ENCODE results near the gene TEX47. TPM values are rescaled to one million over a fixed set of nuclear protein-coding genes. Genes with fewer than 3 reads are reported as not detected.

Gene TEX47
- not detected in 3 replicates for total RNA-seq

DNA sequence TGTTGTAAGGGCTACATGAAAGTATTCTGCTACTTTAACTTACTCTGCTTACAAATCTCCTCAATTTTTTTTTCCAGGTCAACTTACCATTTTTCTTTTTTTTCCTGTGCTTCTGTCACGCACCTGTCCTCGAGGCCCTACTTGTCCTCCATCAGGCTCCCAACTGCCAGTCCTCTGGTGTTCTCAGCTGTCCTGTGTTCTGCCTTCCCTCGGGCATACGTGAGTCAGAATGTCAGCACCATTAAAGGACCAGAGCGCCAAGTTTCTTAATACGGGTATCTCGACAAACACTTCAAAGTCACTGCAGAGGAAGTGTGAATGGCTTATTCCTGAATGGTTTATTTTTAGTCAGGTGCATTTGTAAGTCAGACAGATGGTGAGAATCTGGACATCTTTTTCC, at the start of gene TEX47:
Gene TEX47, minus strand, starts transcription at position 185 of the 400 bp plus-strand sequence. CDS start 795 bp downstream, outside the sequence.
- Mint-ChIP-seq H3K4me1 (no peaks in the 10 kb centered on the region), H3K27me3 (ENCODE audit: low read depth) (peaks cover 15% of the 10 kb centered on the region), H3K27ac (no peak within 1 kb of the TSS), H3K4me3 (no peak within 1 kb of the TSS), H3K9me3 (no peaks in the 10 kb centered on the region), H3K36me3 (no peaks in the 10 kb centered on the region)
- no peak for DNase-seq (ENCODE audit: low spot score in 2 of 2, unreplicated experiment in 2 of 2)
- TF ChIP-seq, protein P1, sequence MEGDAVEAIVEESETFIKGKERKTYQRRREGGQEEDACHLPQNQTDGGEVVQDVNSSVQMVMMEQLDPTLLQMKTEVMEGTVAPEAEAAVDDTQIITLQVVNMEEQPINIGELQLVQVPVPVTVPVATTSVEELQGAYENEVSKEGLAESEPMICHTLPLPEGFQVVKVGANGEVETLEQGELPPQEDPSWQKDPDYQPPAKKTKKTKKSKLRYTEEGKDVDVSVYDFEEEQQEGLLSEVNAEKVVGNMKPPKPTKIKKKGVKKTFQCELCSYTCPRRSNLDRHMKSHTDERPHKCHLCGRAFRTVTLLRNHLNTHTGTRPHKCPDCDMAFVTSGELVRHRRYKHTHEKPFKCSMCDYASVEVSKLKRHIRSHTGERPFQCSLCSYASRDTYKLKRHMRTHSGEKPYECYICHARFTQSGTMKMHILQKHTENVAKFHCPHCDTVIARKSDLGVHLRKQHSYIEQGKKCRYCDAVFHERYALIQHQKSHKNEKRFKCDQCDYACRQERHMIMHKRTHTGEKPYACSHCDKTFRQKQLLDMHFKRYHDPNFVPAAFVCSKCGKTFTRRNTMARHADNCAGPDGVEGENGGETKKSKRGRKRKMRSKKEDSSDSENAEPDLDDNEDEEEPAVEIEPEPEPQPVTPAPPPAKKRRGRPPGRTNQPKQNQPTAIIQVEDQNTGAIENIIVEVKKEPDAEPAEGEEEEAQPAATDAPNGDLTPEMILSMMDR (IDR thresholded peaks at IDR 0.05; ENCODE audit: unreplicated experiment): no peak

GRCh38 chr7:88845091-88845490, 49.6 kb upstream of the TEX47 start:
- H3K9me3 Mint-ChIP-seq: peaks cover under 1% of the 10 kb centered on the region

GRCh38 chr7:88842201-88842600, 46.7 kb upstream of the TEX47 start:
- H3K36me3 Mint-ChIP-seq: no peaks in the 10 kb centered on the region
- DNase-seq (ENCODE audit: low spot score in 2 of 2, unreplicated experiment in 2 of 2): no peak
- H3K4me3 Mint-ChIP-seq: no peak overlapping the region
- no peaks in the 10 kb centered on the region for H3K9me3 Mint-ChIP-seq
- TF ChIP-seq, protein P1 (IDR thresholded peaks at IDR 0.05; ENCODE audit: unreplicated experiment): no peak
- H3K27me3 Mint-ChIP-seq (ENCODE audit: low read depth): peaks cover 9% of the 10 kb centered on the region
- H3K27ac Mint-ChIP-seq: no peak overlapping the region
- no peaks in the 10 kb centered on the region for H3K4me1 Mint-ChIP-seq

More at GRCh38 chr7:88845091-88845490, 49.6 kb upstream of the TEX47 start:
- no peaks in the 10 kb centered on the region for H3K36me3 Mint-ChIP-seq
- TF ChIP-seq, protein P1 (IDR thresholded peaks at IDR 0.05; ENCODE audit: unreplicated experiment): no peak
- no peak for DNase-seq (ENCODE audit: low spot score in 2 of 2, unreplicated experiment in 2 of 2)
- peaks cover 5% of the 10 kb centered on the region for H3K27me3 Mint-ChIP-seq (ENCODE audit: low read depth)
- no peaks in the 10 kb centered on the region for H3K4me1 Mint-ChIP-seq
- no peak overlapping the region for H3K4me3 Mint-ChIP-seq
- no peak overlapping the region for H3K27ac Mint-ChIP-seq

GRCh38 chr7:88835147-88835728, 39.7 kb upstream of the TEX47 start:
- H3K36me3 Mint-ChIP-seq: no peaks in the 10 kb centered on the region
- H3K4me1 Mint-ChIP-seq: no peaks in the 10 kb centered on the region
- TF ChIP-seq, protein P1 (IDR thresholded peaks at IDR 0.05; ENCODE audit: unreplicated experiment): peak; percentile 57
- H3K9me3 Mint-ChIP-seq: no peaks in the 10 kb centered on the region
- H3K4me3 Mint-ChIP-seq: no peak overlapping the region
- peaks cover 4% of the 10 kb centered on the region for H3K27me3 Mint-ChIP-seq (ENCODE audit: low read depth)
- no peak for DNase-seq (ENCODE audit: low spot score in 2 of 2, unreplicated experiment in 2 of 2)
- no peak overlapping the region for H3K27ac Mint-ChIP-seq

DNA sequence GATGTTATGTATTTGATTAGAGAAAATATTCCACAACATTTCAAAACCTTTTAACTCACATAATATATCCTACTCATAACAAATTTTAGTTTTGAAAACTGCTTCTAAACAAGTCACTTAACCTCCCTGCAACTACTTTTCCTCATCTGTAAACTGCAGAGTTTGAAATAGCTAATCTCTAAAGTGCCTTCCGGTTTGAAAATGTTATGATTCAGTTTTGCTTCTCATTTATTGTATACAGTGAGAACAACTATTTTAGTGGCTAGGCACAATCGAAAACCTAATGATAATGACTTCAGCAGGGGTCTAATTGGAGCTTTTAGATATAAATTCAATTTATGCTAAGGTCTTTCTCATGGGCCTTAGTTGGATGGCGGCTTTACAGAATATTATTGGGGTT, 30.7 kb upstream of the TEX47 start:
- Mint-ChIP-seq H3K4me1 (no peaks in the 10 kb centered on the region), H3K27me3 (ENCODE audit: low read depth) (peaks cover 3% of the 10 kb centered on the region), H3K36me3 (no peaks in the 10 kb centered on the region), H3K9me3 (no peaks in the 10 kb centered on the region), H3K27ac (no peak overlapping the region), H3K4me3 (no peak overlapping the region)
- TF ChIP-seq, protein P1 (IDR thresholded peaks at IDR 0.05; ENCODE audit: unreplicated experiment): no peak
- no peak for DNase-seq (ENCODE audit: low spot score in 2 of 2, unreplicated experiment in 2 of 2)
